ENCODE measurements around the gene NCAM1. TPM values are rescaled to one million over a fixed set of nuclear protein-coding genes. Genes with fewer than 3 reads are reported as not detected.

Gene NCAM1
- total RNA-seq, 4 donors from 2014 or later: 94.8 to 195 (median 150) TPM

DNA sequence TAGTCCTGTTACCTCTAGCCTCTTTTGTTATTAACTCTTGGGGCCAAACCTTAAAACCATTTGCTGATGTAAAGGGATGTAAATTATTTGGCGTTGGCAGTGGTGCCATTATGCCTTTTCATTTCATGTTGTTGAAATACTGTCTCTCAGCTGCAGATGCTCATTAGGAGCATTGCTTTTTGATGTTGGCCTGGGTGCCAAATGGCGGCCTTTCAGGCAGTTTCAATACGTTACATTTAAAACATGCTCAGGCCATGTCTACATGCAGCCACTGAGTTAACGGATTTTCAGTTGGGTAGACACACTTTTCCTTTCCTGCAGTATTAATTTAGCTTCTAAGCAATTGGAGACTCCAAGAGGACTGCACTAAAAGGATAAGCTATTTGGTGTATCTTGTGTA is 5.3 kb downstream of the NCAM1 start:
- Histone ChIP-seq H3K27me3 (no peaks in the 10 kb centered on the region), H3K4me3 (replicated peaks in 1 of 3) (no peak overlapping the region), H3K36me3 (no peaks in the 10 kb centered on the region), H3K27ac (no peak overlapping the region), H3K4me1 (peaks cover 27 to 32% of the 10 kb centered on the region in 2 donors), H3K9me3 (no peaks in the 10 kb centered on the region)
- WGBS, 2 donors: 95 to 99% methylated on average over 4 of the region's 4 CpGs
- intact Hi-C loops (cut with DNase I): no loop called here
- DNase-seq: no peak
- TF ChIP-seq, protein P1, sequence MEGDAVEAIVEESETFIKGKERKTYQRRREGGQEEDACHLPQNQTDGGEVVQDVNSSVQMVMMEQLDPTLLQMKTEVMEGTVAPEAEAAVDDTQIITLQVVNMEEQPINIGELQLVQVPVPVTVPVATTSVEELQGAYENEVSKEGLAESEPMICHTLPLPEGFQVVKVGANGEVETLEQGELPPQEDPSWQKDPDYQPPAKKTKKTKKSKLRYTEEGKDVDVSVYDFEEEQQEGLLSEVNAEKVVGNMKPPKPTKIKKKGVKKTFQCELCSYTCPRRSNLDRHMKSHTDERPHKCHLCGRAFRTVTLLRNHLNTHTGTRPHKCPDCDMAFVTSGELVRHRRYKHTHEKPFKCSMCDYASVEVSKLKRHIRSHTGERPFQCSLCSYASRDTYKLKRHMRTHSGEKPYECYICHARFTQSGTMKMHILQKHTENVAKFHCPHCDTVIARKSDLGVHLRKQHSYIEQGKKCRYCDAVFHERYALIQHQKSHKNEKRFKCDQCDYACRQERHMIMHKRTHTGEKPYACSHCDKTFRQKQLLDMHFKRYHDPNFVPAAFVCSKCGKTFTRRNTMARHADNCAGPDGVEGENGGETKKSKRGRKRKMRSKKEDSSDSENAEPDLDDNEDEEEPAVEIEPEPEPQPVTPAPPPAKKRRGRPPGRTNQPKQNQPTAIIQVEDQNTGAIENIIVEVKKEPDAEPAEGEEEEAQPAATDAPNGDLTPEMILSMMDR (IDR thresholded peaks at IDR 0.05): no peak
- TF ChIP-seq POLR2A (IDR thresholded peaks at IDR 0.05): no peak

DNA sequence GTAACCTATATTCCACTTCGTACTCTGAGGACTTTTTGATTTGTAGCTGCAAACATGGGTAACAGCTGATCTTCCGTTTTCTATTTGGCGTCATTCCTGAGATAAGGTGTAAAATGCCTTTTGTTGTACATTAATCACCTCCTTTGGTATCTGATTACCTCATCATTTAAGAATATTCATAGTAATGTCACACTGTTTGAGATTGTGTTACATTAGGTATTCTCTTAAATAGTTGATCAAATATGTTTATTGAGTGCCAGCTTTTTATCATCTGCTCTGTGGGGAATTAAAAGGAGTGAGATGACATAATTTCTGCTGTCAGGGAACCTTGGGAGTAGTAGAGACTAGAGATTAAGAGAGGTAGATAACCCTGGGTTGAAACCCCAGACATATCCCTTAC is 5.9 kb downstream of the NCAM1 start:
- Histone ChIP-seq H3K27me3 (no peaks in the 10 kb centered on the region), H3K36me3 (no peaks in the 10 kb centered on the region), H3K4me1 (peaks cover 27 to 32% of the 10 kb centered on the region in 2 donors), H3K27ac (no peak overlapping the region), H3K9me3 (no peaks in the 10 kb centered on the region), H3K4me3 (replicated peaks in 1 of 3) (no peak overlapping the region)
- intact Hi-C loops (cut with DNase I): no loop called here
- 81 to 94% methylated on average over 3 of the region's 3 CpGs for WGBS, 2 donors
- DNase-seq: no peak
- no peak for TF ChIP-seq POLR2A (IDR thresholded peaks at IDR 0.05)
- TF ChIP-seq, protein P1 (IDR thresholded peaks at IDR 0.05): no peak

DNA sequence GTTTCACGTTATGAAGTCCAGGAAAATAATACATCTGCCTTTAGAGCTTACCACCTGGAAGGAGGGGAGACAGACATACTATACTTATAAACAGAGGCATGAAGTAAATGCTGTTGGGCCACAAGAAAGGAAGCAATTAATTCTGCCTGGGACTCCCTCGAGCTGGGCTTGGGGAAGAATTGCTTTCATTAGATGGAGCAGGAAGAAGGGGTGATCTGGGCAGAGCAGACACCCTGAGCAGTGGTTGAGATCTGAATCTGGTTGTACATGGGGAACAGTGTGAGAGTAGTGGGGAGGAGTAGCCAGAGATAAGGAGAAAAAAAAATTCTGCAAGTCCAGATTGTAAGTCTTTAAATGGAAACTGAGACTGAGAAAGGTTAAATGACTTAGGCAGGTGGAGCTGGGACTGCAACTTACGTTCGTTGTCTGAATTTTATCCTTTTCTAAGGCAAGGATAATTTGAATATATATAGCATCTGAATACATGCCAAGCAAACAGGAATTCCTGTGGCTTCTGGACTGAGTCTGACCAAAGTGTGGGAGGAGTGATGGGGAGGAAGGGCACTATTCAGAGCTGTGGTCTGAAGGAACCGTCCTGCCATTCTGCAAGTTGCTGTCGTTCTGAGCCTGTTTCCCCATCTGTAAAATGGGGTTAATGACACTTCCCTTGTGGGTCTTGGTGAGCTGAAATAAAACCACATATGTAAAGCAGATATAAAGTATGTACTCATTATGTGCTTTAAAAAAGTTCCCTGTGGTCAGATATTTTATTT is 7.9 kb downstream of the NCAM1 start:
- no peak for TF ChIP-seq POLR2A (IDR thresholded peaks at IDR 0.05)
- TF ChIP-seq, protein P1 (IDR thresholded peaks at IDR 0.05): no peak
- 46 to 47% methylated on average over 6 of the region's 6 CpGs for WGBS, 2 donors
- intact Hi-C loops (cut with DNase I): no loop called here
- Histone ChIP-seq H3K4me3 (replicated peaks in 1 of 3) (no peak overlapping the region), H3K4me1 (peaks cover 27 to 32% of the 10 kb centered on the region in 2 donors), H3K9me3 (no peaks in the 10 kb centered on the region), H3K27ac (peak overlapping the region in 2 of 3 donors; percentile 34 to 48), H3K36me3 (no peaks in the 10 kb centered on the region), H3K27me3 (no peaks in the 10 kb centered on the region)
- DNase-seq: no peak

DNA sequence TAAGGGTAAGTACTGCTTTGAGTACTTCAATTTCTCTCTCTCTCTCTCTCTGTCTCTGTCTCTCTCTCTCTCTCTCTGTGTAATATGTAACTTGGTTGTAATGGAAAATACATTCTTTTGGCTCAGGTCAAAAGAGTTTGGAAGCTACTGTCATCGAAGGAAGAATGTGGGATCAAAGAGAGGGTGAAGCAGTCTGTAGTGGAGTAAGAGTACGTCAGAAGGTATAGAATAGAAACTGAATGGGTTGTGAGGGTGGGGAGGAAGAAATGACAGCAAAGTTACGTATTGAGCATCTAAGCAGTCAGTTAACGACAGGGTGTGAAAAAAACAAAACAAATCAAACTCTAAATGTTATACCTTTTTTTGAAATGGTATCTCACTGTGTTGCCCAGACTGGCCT is 10.0 kb downstream of the NCAM1 start:
- peaks cover 17 to 27% of the 10 kb centered on the region in 2 donors for H3K4me1 ChIP-seq
- no peaks in the 10 kb centered on the region for H3K9me3 ChIP-seq
- intact Hi-C loops (cut with DNase I): no loop called here
- H3K27ac ChIP-seq: no peak overlapping the region
- 88 to 93% methylated on average over 4 of the region's 4 CpGs for WGBS, 2 donors
- TF ChIP-seq POLR2A (IDR thresholded peaks at IDR 0.05): no peak
- TF ChIP-seq, protein P1 (IDR thresholded peaks at IDR 0.05): no peak
- H3K27me3 ChIP-seq: no peaks in the 10 kb centered on the region
- H3K4me3 ChIP-seq (replicated peaks in 1 of 3): no peak overlapping the region
- no peak for DNase-seq
- no peaks in the 10 kb centered on the region for H3K36me3 ChIP-seq

DNA sequence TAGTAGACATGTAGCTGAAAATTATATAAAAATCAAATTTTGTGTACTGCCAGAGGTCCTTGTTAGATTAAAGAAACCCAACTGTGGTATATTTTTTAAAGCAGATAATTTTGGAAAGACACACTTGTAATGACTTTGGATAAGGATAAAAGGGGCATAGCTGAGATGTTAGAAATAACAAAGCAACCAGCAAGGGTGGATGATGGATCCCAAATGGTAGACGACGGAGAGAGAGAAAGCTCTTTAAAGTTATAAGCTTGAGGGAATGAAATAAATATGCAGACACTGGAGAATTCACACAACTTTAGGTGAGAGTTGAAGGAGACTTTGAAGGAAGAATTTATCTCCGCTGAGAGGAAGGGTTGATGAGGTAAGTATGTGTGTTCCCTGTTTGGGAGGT is 10.6 kb downstream of the NCAM1 start:
- H3K4me1 ChIP-seq: peaks cover 17 to 27% of the 10 kb centered on the region in 2 donors
- H3K9me3 ChIP-seq: no peaks in the 10 kb centered on the region
- no peak for DNase-seq
- no peak overlapping the region for H3K27ac ChIP-seq
- no peaks in the 10 kb centered on the region for H3K36me3 ChIP-seq
- 77 to 91% methylated on average over 3 of the region's 3 CpGs for WGBS, 2 donors
- no peak for TF ChIP-seq POLR2A (IDR thresholded peaks at IDR 0.05)
- TF ChIP-seq, protein P1 (IDR thresholded peaks at IDR 0.05): no peak
- intact Hi-C loops (cut with DNase I): no loop called here
- H3K4me3 ChIP-seq (replicated peaks in 1 of 3): no peak overlapping the region
- no peaks in the 10 kb centered on the region for H3K27me3 ChIP-seq

Data from thyroid gland (tissue), 4 donors.